Panc1 (cell line): ENCODE results near the gene COL23A1.

ENCODE experiments used
- CTCF ChIP-seq: fragments of 450-650 bp; IDR thresholded peaks from 2 replicates; pipeline ENCODE4 v1.5.1; 2017; ENCODE audit warnings: mild to moderate bottlenecking
- SIN3A ChIP-seq: IDR thresholded peaks from 2 replicates; pipeline ENCODE4 v1.6.1; 2012; ENCODE audit warnings: low read depth, mild to moderate bottlenecking, low read length, moderate library complexity, borderline replicate concordance; ENCODE audit not compliant: insufficient read depth

GRCh38 chr5:178264044-178264443, 326.1 kb downstream of the COL23A1 start:
- no peak for TF ChIP-seq CTCF
- no peak for TF ChIP-seq SIN3A
